ENCODE results near the gene KRTAP5-6. TPM values are rescaled to one million over a fixed set of nuclear protein-coding genes. Genes with fewer than 3 reads are reported as not detected.

The KRTAP5-6 gene, protein sequence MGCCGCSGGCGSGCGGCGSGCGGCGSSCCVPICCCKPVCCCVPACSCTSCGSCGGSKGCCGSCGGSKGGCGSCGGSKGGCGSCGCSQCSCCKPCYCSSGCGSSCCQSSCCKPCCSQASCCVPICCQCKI
- not detected for polyA plus RNA-seq (2013, experiment 1 of 2)
- polyA plus RNA-seq (2013, experiment 2 of 2) = not detected

DNA sequence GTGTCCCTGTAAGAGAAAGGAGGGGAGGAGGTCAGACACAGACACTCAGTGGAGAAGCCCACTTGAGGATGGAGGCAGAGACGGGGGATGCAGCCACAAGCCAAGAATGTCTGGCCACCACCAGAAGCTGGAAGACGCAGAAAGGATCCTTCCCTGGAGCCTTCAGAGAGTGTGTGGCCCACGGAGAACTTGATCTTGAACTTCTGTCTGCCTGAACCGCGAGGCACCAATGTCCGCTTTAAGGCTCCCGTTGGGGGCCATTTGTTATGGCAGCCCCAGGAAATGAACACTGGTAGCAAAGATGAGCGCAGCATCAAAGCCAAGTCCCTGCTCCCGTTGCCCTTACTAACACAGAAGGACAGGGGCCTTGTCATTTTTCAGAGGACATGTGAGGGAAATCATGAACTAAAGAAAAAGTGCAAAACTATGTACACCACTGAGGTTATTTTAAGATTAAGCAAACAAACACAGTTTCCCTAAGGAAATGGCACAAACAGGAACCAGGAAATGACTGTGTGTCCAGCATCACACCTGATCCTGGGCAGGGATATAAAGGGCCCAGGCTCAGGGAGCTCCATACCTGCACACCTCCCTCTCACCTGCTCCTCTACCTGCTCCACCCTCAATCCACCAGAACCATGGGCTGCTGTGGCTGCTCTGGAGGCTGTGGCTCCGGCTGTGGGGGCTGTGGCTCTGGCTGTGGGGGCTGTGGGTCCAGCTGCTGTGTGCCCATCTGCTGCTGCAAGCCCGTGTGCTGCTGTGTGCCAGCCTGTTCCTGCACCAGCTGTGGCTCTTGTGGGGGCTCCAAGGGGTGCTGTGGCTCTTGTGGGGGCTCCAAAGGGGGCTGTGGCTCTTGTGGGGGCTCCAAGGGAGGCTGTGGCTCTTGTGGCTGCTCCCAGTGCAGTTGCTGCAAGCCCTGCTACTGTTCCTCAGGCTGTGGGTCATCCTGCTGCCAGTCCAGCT, at the start of gene KRTAP5-6:
KRTAP5-6 (plus strand) TSS at position 588 of the 963 bp plus-strand sequence; CDS start at position 639, 51 bp downstream.
- no peak for DNase-seq
- no peak within 1 kb of the TSS for H4K8ac ChIP-seq (ENCODE audit: low read length)
- H3K79me1 ChIP-seq (replicated peaks; ENCODE audit: low read length, poor library complexity, severe bottlenecking) = no peaks in the 10 kb centered on the region
- WGBS = 78% methylated on average over 11 of the region's 11 CpGs
- H3K4me2 ChIP-seq (ENCODE audit: low read length, poor library complexity, severe bottlenecking) = no peak within 1 kb of the TSS
- no peak within 1 kb of the TSS for H3K4me3 ChIP-seq (ENCODE audit: insufficient read depth in 1 of 2, low read depth in 1 of 2, low read length in 2 of 2)
- no peak within 1 kb of the TSS for H3K18ac ChIP-seq (ENCODE audit: low read depth in 1 of 2, low read length in 2 of 2)
- no peaks in the 10 kb centered on the region for H3K36me3 ChIP-seq (ENCODE audit: control insufficient read depth in 1 of 2, insufficient read depth in 2 of 2, low read depth in 1 of 2, low read length in 2 of 2)
- no peak within 1 kb of the TSS for H3K14ac ChIP-seq (ENCODE audit: low read length in 2 of 2)
- peaks cover 34 to 77% of the 10 kb centered on the region in 2 experiments for H3K27me3 ChIP-seq (ENCODE audit: control insufficient read depth in 1 of 2, insufficient read depth in 1 of 2, low read length in 2 of 2)
- H2BK5ac ChIP-seq (ENCODE audit: low read depth, low read length, poor library complexity, severe bottlenecking) = no peak within 1 kb of the TSS
- H4K91ac ChIP-seq (ENCODE audit: low read length) = no peak within 1 kb of the TSS
- no peak within 1 kb of the TSS for H3K4ac ChIP-seq (ENCODE audit: low read depth in 1 of 2, low read length in 2 of 2)
- H2AK5ac ChIP-seq (ENCODE audit: low read length, severe bottlenecking) = no peak within 1 kb of the TSS
- no peak within 1 kb of the TSS for H3K23ac ChIP-seq (ENCODE audit: low read length in 2 of 2)
- no peak within 1 kb of the TSS for H2BK120ac ChIP-seq (ENCODE audit: low read depth, low read length)
- H2BK15ac ChIP-seq (ENCODE audit: low read depth, poor library complexity, severe bottlenecking) = no peak within 1 kb of the TSS
- H2AFZ ChIP-seq (ENCODE audit: low read depth, low read length) = no peak within 1 kb of the TSS
- H3K4me1 ChIP-seq (ENCODE audit: control insufficient read depth, insufficient read depth, low read depth, low read length) = peaks cover 17% of the 10 kb centered on the region
- no peaks in the 10 kb centered on the region for H3K9me3 ChIP-seq (ENCODE audit: control insufficient read depth, low read length)
- peak within 1 kb of the TSS in 1 of 2 experiments; percentile 61 for H2BK12ac ChIP-seq (ENCODE audit: low read length in 2 of 2)
- H3K9ac ChIP-seq (ENCODE audit: low read length) = no peak within 1 kb of the TSS
- H3K27ac ChIP-seq (ENCODE audit: low read length, poor library complexity, severe bottlenecking) = no peak within 1 kb of the TSS

DNA sequence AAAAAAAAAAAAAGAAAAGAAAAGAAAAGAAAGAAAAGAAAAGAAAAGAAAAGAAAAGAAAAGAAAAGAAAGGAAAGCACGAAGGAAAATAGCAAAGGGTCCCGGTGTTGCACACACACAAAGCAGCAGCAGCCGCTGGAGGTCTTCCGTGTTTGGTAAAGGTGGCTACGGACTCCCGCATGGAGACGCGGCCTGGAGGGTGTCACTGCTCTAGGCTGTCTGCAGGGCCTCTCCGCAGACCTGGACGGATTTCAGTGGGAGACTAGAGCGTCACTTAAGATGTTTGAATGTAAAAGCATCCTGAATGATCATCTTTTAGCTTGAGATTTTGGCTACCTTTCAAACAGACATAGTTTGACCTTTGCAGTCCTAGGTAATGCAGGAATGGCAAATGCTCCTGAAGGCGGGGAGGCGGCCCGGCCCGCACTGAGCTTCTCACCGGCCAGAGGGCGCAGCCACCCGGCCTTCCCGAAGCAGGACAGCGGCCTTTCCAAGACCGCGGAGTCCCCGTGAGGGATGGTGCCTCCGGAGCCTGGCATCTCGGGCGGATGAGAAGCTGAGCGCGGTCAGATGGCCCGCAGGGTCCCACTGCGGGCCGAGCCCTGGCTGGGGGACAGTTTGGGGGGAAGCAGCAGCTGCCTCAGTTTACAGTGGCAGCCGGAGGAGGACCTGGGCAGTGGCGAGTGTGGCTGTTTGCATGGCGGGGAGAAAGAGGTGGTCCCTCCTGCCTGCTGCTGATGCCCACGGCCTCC, 48.9 kb upstream of the KRTAP5-6 start:
- Histone ChIP-seq H2BK5ac (ENCODE audit: low read depth, low read length, poor library complexity, severe bottlenecking) (no peak overlapping the region), H4K91ac (ENCODE audit: low read length) (no peak overlapping the region), H3K23ac (ENCODE audit: low read length in 2 of 2) (no peak overlapping the region), H2BK120ac (ENCODE audit: low read depth, low read length) (no peak overlapping the region), H2AK5ac (ENCODE audit: low read length, severe bottlenecking) (no peak overlapping the region), H4K8ac (ENCODE audit: low read length) (no peak overlapping the region), H2BK12ac (ENCODE audit: low read length in 2 of 2) (no peak overlapping the region), H3K9me3 (ENCODE audit: control insufficient read depth, low read length) (no peaks in the 10 kb centered on the region), H3K27ac (ENCODE audit: low read length, poor library complexity, severe bottlenecking) (no peak overlapping the region), H3K27me3 (ENCODE audit: control insufficient read depth in 1 of 2, insufficient read depth in 1 of 2, low read length in 2 of 2) (peaks cover 36 to 58% of the 10 kb centered on the region in 2 experiments), H3K4me1 (ENCODE audit: control insufficient read depth, insufficient read depth, low read depth, low read length) (peaks cover 4% of the 10 kb centered on the region), H3K4ac (ENCODE audit: low read depth in 1 of 2, low read length in 2 of 2) (no peak overlapping the region), H3K36me3 (ENCODE audit: control insufficient read depth in 1 of 2, insufficient read depth in 2 of 2, low read depth in 1 of 2, low read length in 2 of 2) (no peaks in the 10 kb centered on the region), H3K14ac (ENCODE audit: low read length in 2 of 2) (no peak overlapping the region), H3K79me1 (replicated peaks; ENCODE audit: low read length, poor library complexity, severe bottlenecking) (no peaks in the 10 kb centered on the region), H3K4me3 (ENCODE audit: insufficient read depth in 1 of 2, low read depth in 1 of 2, low read length in 2 of 2) (no peak overlapping the region), H3K4me2 (ENCODE audit: low read length, poor library complexity, severe bottlenecking) (no peak overlapping the region), H3K18ac (ENCODE audit: low read depth in 1 of 2, low read length in 2 of 2) (no peak overlapping the region), H3K9ac (ENCODE audit: low read length) (no peak overlapping the region), H2AFZ (ENCODE audit: low read depth, low read length) (no peak overlapping the region), H2BK15ac (ENCODE audit: low read depth, poor library complexity, severe bottlenecking) (peak overlapping the region; percentile 12)
- no peak for DNase-seq
- WGBS = 91% methylated on average over 35 of the region's 35 CpGs

DNA sequence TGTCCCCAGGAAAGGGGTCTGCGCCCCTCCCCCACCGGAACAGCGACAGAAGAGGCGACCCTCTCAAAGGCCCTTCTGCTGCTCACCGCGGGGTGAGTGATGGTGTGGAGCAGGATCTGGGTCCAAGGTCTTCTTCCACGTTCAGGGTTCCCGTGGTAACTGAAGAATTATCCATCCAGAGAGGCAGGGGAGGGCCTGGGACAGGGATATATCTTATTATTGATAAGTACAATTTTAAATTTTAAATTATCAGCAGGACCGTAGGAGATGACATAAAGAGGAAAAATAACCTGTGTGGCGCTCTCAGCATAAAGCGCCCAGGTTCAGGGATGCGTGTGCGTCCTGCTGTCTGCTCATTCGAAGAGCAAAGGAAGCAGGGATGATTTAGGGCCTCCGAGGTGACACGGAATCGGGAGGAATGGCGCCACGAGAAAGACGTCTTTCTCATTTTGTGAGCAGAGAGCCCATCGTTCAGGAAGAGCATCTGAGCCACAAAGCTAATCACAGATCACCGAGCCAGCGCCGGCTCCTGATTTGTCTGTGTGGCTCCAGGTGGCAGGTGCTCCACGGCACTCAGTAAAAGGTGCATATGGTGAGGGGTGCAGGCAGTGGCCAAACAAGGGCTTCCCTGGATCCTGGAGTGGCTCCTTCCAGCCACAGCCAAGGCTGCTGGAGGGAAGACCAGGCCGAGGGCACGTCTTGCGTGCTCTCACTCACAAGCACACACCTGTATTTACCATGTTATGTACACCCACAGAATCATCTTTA, 48.2 kb upstream of the KRTAP5-6 start:
- H4K8ac ChIP-seq (ENCODE audit: low read length) = no peak overlapping the region
- no peak overlapping the region for H4K91ac ChIP-seq (ENCODE audit: low read length)
- H3K9ac ChIP-seq (ENCODE audit: low read length) = no peak overlapping the region
- H3K18ac ChIP-seq (ENCODE audit: low read depth in 1 of 2, low read length in 2 of 2) = no peak overlapping the region
- no peak overlapping the region for H2BK5ac ChIP-seq (ENCODE audit: low read depth, low read length, poor library complexity, severe bottlenecking)
- H3K4me1 ChIP-seq (ENCODE audit: control insufficient read depth, insufficient read depth, low read depth, low read length) = peaks cover 5% of the 10 kb centered on the region
- H3K4me3 ChIP-seq (ENCODE audit: insufficient read depth in 1 of 2, low read depth in 1 of 2, low read length in 2 of 2) = no peak overlapping the region
- H3K36me3 ChIP-seq (ENCODE audit: control insufficient read depth in 1 of 2, insufficient read depth in 2 of 2, low read depth in 1 of 2, low read length in 2 of 2) = no peaks in the 10 kb centered on the region
- H2BK12ac ChIP-seq (ENCODE audit: low read length in 2 of 2) = no peak overlapping the region
- H3K23ac ChIP-seq (ENCODE audit: low read length in 2 of 2) = no peak overlapping the region
- DNase-seq = no peak
- H3K9me3 ChIP-seq (ENCODE audit: control insufficient read depth, low read length) = no peaks in the 10 kb centered on the region
- no peak overlapping the region for H3K4me2 ChIP-seq (ENCODE audit: low read length, poor library complexity, severe bottlenecking)
- no peak overlapping the region for H3K27ac ChIP-seq (ENCODE audit: low read length, poor library complexity, severe bottlenecking)
- no peak overlapping the region for H3K14ac ChIP-seq (ENCODE audit: low read length in 2 of 2)
- no peak overlapping the region for H2BK15ac ChIP-seq (ENCODE audit: low read depth, poor library complexity, severe bottlenecking)
- no peak overlapping the region for H2AFZ ChIP-seq (ENCODE audit: low read depth, low read length)
- no peak overlapping the region for H2AK5ac ChIP-seq (ENCODE audit: low read length, severe bottlenecking)
- H3K4ac ChIP-seq (ENCODE audit: low read depth in 1 of 2, low read length in 2 of 2) = no peak overlapping the region
- 93% methylated on average over 23 of the region's 28 CpGs for WGBS
- peaks cover 33 to 61% of the 10 kb centered on the region in 2 experiments for H3K27me3 ChIP-seq (ENCODE audit: control insufficient read depth in 1 of 2, insufficient read depth in 1 of 2, low read length in 2 of 2)
- H3K79me1 ChIP-seq (replicated peaks; ENCODE audit: low read length, poor library complexity, severe bottlenecking) = no peaks in the 10 kb centered on the region
- no peak overlapping the region for H2BK120ac ChIP-seq (ENCODE audit: low read depth, low read length)
